ENCODE data around the gene CRHR1.
"Not testable (repeated sequence)": the region's sequence is repeated elsewhere in the genome, so short reads cannot be mapped to it uniquely, and the experiment has no call there.

The CRHR1 gene

DNA sequence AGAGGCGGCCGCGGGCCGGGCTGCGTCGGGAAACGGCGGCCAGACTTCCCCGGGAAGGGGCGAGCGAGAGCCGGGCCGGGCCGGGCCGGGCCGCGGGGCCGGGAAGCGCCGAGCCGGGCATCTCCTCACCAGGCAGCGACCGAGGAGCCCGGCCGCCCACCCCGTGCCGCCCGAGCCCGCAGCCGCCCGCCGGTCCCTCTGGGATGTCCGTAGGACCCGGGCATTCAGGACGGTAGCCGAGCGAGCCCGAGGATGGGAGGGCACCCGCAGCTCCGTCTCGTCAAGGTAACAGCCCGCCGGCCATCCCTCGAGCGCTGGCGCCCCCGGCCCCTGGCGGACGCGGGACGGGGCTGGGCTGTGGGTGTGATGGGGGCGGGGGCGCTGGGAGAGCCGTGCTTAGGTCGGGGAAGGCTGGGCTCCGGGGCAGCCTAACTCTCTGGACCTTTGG, at the start of gene CRHR1:
TSS of gene CRHR1 (plus strand) at position 28 of the 448 bp plus-strand sequence. CDS start at position 253, 225 bp downstream.
- DNase-seq (ENCODE audit: low spot score), result no peak

DNA sequence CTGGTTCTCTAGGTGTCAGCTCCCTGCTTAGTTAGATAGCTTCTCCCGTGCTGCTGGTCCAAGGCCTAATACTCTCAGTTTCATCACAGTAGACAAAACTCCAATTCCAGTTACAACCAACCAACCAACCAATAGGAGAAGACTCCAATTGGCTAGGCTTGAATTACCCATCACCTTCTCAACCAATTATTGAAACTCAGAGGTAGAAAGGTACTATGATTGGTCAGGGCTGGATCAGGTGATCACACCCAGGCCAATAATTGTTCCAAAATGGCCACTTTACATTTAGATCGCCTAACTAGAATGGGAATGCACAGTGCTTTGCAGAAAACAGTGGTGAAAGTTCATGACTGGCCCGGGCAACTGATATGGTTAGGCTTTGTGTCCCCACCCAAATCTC, 49.5 kb upstream of the CRHR1 start:
- no peak for DNase-seq (ENCODE audit: low spot score)

DNA sequence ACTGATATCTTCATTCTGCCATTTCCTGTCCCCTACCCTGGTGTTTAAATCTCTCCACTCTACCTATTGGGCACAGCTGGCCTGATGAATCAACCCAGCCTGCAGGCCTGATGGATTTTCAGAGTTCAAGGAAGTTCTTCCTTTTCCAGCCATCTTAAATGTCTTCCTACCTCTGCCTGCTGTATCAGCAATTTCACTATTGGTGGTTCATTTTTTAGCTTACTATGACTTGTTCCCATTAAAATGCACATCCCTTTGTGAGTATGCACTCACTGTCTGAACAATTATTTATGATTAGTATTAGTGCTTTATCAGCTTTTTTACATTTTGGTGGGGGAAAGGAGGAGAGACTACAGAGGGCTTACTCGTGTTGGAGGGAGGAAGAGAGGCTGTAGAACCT, 48.6 kb upstream of the CRHR1 start:
- no peak for DNase-seq (ENCODE audit: low spot score)

DNA sequence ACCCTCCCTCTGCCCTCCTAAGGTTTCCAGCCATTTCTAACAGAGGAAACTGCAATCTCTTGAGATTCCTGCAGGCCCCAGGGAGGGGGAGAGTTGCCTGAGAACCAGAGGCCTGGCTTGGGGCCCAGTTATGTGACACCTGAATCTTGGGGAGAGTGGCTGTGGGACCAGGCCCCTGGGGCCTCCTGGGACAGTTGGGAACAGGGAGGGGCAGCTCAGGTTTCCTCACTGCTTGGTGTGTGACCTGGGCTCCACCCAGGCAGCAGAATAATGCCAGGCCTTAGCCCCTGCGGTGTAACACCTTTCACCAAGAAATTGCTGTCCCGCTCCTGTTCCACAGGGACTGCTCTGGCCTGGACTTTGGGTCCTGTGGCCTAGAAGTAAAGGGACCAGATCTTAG, 44.3 kb upstream of the CRHR1 start:
- no peak for DNase-seq (ENCODE audit: low spot score)

DNA sequence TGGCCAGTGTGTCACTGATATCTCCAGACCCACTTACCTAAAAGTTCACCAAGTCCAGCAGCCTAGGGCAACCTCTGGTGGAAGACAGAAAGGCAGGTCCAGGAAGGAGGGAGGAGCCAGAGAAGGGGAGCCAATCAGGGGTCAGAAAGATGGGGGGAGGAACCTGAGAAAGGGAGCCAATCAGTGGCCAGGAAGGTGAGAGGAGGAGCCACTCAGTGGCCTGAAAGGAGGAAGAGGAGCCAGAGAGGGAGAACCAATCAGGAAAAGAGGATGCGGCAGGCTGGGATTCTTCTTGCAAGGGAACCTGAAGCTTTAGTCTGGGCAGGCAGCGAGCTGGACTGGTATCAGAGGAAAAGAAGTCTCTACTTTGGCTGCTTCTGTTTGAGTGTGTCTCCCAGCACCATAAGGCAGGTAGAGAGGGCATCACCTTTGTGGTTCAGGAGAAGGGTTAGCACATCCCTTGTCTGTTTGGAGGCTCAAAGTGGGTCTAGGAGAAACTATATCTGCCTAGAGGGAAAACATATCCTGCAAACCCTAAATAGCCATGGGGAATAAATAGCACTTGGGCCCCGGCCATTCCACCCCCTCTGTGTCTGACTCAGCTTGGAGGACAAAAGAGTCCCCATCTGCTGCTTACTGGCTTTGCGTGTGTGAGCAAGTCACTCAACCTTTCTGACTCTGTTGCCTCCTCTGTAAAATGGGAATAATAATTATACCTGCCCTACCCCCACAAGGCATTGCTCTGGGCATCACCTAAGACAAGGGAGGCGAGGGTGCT, 43.4 kb upstream of the CRHR1 start:
- DNase-seq (ENCODE audit: low spot score), result no peak

DNA sequence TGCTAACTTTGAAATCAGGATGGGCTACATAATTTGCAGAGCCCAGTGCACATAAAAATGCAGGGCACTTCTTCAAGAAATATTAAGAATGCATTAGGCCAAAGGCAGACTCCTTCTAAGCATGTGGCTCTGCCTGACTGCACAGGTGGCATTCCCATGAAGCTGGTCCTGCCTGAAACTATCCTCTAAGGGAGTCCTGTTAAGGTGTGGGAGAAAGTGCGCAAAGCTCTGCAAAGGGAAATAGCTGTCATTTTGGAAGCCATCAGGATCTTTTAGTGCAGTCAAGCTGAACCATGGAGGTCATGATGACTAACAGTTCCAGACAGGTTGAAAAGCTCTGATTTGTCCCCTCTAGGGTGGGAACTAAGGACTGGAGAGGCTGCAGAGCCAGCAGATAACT, 41.9 kb upstream of the CRHR1 start:
- DNase-seq (ENCODE audit: low spot score), result no peak

DNA sequence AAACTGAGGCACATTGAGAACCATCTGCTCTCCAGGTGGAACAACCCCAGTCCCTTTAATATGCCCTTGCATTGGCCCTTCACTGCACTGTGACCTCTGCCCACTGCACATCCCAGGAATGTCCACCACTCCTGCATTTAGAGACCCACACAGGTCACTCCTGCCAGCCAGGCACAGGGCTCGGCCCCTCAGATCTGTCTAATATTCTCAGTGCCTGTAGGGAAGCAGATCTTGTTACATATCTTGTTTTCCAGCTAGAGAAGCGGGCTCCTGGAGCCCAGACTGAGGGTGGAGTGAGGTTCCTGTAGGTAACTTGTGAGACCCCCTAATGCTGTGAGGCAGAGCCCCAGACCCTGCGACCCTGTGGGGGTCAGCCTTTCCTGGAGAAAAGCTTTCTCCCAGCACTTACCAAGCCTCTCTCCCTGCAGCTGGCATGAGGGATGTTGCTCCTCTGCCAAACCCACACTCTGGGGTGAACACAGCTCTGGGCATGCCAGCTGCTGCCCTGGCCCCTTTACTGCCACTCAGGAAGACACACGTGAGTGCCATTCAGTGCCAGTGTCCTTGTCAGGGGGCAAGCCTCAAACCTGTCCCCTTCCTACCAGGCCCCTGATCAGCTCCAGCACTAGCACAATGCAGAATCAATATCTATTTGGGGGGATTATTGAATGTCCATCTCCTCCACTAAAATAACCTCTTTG, 40.3 kb upstream of the CRHR1 start:
- no peak for DNase-seq (ENCODE audit: low spot score)

DNA sequence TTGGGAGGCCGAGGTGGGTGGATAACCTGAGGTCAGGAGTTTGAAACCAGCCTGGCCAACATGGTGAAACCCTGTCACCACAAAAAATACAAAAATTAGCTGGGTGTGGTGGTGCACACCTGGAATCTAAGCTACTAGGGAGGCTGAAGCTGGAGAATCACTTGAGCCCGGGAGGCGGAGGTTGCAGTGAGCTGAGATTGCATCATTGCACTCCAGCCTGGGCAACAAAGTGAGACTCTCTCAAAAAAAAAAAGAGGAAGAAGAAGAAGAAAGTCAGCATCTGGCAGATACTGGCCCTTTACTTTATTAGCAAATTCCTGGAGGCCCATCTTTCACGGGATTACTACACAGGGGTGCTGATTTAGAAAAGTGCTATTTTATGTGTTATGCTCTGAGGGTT, 39.3 kb upstream of the CRHR1 start:
- DNase-seq (ENCODE audit: low spot score), result not testable (repeated sequence)

DNA sequence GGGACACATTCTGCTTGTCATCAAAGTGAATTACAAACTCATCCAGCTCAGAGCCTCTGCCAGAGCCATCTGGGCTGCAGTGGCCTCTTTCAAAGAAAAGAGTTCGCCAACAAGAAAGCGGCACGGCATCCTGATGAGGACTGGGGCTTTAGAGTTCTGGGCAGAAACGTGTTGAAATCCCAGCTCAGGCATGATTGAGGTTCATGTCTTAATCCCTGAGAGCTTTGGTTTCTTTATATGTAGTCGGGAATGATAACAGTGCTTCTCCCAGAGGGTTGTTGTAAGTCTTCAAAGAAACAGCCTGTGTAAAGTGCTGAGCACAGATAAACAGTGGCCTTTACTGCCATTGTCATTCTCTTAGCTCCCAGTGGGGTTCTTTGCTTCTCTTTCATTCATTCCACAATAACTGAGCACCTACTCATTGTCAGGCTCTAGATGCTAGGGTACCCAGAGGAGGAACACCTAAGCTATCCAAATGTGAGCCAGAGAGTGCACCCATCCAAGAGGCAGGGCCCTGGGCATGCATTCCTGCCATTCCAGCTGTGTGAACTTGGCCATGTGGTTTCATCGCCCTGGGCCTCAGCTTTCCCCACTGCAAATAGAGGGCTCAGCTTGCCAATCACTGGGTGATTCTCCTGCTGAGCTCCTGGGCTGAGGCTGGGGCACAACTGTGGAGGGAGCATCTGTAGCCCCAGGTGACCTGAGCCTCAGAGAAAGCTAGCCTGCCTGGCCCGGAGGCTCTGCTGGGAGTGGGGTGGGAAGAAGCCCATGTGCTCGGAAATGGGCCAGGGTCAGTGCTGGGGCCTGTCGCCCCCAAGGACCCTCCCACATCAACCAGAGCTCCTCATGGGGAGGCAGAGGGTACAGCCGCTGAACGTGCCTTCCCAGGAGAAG, 38.3 kb upstream of the CRHR1 start:
- no peak for DNase-seq (ENCODE audit: low spot score)

DNA sequence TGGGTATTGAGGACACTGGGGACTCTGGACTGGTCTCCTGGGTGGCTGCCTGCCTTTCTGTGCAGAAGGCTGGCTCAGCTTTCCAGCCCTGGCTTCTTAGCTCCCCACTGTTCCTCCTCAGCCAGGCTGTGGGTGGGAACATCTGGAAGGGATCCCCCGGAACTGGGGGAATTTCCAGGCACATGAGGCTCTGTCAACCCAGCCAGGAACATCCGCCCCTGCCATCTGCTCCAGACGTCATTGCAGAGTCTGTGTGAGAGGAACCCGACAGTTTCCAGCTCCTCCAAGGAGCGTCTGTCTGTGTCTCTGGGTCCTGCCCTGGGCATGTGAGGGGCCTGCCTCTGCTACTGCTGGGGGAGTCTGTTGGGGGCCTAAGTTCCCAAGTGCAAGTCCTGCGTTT, 36.2 kb upstream of the CRHR1 start:
- DNase-seq (ENCODE audit: low spot score), result no peak

DNA sequence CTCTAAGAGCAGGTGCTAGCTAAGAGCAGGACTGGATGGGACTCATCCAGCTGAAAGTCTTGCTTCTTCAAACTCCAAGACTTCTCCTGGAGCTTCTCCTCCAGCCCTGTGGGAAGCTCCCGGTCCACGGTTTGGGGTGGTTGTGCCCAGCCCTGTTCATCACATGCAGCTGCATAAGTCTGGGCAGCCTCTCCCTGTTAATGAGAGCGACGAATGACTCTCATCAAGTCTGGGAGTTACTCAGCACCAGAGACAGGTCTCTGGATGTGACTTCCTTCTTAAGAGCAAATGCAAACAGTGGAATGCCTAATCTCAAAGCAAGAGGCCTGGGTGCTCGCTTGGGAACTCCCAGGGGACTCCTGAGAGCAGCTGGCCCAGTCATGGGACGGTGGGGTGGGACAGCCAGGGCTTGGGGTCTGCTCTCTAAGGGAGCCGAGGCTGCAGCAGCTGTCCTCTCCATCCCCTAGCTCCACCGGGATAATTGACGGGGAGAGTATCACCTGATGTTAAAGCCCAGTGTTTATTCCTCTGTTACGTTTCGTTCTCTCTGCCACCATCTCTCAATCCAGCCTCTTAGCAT, 35.3 kb upstream of the CRHR1 start:
- no peak for DNase-seq (ENCODE audit: low spot score)

DNA sequence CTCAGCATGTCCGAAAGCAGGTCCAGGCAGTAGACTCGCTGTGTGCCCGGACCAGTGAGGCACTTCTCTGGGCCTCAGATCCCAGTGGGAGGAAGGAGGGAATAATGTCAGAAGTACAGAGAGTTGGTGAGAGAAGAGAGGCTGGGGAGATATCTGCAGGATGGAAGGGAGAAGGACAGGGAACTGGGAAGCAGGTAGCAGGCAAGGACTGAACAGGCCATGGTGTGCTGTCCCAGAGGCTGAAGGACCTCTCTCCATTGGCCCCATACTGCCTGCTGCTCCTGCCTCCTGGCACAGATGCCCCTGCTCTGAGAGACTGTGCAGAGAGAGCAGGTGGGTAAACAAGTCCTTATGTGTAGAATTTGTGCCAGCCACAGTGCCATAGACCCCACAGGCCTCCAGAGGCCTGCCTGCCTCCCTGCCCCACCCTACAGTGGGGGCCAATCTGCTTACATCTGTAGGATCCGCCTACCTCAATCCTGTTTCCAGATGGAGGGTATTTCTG, 34.2 kb upstream of the CRHR1 start:
- no peak for DNase-seq (ENCODE audit: low spot score)

DNA sequence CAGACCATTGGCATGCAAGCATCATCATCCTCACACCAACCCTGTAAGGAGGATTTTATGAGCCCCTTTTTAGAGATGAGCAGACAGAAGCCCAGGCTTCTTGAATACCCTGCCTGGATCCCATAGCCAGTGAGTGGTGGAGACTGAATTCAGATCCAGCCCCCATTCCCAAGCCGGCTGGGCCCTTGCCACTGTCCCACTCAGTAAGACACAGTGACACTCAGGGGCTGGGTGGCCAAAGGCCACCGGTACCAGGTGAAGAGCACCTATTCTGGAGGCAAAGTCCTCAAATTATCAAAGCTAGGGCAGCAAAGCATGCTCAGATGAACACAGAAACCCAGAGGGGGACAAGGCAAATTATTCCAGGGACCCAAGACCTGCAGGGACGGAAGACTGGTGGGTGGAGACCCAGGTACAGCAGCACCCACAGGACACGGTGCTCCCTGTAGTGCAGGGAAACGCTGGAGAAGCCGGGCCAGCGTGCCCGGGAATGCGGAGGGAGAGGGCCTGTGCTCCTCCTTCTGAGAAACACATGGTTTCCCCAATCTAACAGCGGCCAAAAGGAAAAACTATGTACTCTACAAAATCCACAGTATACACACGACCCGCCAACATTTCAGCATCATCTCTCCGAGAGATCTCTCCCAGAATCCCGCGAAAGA, 33.2 kb upstream of the CRHR1 start:
- DNase-seq (ENCODE audit: low spot score), result no peak

DNA sequence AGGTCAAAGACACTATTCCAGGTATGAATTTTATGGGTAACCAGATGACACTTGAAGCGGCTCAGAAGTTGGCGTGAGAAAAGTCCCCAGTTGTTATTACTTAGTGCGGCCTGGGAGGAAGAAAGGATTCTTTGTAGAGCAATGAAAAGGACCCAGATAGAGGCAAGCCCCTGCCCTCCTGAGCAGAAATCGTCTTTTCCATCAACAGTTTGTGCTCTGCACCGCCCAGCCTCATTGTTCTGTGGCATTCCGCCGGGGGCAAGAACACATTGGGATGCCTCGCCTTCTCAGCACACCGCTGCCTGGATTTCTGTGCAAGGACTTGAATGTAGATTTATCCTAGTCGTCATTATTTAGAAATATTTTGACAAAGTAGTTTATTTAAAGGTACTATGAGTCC, 32.7 kb upstream of the CRHR1 start:
- DNase-seq (ENCODE audit: low spot score), result no peak

DNA sequence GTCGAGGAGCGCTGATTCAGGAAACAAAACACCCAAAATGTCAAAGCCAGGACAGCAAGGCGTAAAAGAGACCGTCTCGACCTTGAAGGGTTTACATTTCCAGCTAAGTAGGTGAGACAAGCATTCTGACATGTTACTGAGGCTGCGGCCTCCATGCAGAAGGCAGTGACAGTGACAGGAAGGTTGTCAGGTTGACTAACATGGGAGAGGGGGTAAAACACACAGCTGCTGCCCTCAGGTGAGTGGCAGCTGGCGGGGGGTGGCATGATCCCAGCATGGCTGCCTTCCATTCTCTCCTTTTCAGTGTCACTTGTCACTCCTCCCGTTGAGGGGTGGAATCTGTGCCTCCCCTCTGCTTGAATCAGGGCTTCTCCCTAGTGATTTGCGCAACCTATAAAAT, 31.9 kb upstream of the CRHR1 start:
- no peak for DNase-seq (ENCODE audit: low spot score)

DNA sequence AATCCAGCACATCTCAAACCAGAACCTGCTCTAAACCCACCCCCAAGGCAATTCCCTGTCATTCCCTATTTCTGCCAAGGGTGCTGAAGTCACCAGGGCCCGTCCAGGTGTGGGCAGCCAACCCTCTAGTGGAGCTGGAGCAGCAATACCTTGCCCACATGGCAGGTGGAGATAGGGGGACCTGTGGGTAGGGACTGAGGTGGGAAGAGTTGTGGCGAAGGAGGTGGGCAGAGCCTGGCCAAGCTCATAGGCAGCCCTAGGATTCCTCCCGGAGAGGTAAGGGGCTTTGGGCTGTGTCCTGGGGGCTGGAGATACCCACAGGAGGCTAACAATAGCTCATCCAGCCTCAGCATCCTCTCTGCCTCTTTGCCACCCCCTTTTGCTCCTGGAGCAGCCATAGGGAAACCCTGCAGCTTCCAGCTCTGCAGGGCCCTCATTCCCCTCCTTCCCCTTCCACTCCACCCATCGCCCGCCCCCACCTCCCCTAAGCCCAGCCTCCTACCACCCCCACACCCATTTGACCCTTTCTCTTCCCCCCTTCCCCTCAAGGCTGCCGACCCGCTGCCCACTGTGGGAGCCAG, 30.4 kb upstream of the CRHR1 start:
- no peak for DNase-seq (ENCODE audit: low spot score)

DNA sequence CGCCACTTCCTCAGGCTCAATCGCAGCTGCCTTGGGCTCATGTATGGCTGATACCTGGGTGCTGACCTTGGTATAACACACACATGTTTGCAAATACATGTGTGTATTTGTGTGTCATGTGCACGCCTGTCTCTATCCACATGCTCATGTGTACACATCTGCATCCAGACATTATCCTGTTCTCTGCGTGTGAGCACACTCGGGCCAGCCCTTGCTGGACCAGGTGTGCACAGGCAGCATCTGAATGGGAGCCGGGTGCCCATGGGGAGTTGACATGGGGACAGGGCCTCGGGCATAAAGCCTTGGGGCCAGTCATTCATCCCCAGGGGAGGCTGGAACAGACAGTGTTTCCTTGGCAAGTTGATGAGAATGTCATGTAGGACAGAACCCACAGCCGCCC, 29.1 kb upstream of the CRHR1 start:
- no peak for DNase-seq (ENCODE audit: low spot score)

DNA sequence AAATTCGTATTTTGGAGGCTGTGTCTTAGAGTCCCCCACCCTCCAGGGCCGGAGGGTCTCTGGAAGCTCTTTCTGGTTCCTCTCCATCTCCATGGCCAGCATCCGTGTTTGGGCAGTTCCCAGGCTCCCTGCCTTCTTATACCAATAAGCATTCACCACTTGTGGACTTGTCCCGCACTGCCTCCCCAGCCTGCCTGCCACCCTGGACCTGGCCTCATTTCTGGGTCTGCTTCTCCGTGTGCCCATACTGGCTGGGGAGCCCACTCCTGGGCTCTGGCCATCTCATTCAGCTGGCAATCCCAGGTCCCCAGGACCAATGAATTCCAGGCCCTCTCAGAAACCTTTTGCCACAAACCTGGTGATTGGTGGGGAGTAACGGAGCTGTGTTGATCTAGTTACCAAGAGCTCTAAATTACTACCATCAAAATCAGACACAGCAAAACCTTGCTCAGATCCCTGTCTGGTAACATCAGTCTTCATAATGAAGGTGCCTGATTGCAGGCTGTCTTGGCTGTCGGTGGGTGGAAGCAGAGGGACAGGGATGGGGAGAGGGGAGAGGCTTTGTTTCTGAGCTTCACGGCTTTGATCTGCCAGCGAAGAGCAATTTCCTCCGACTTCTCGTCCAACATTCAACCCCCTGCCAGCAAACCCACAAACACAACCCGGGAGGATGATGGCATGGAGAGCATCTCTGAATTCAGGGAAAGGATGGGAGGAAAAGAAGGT, 27.7 kb upstream of the CRHR1 start:
- no peak for DNase-seq (ENCODE audit: low spot score)

DNA sequence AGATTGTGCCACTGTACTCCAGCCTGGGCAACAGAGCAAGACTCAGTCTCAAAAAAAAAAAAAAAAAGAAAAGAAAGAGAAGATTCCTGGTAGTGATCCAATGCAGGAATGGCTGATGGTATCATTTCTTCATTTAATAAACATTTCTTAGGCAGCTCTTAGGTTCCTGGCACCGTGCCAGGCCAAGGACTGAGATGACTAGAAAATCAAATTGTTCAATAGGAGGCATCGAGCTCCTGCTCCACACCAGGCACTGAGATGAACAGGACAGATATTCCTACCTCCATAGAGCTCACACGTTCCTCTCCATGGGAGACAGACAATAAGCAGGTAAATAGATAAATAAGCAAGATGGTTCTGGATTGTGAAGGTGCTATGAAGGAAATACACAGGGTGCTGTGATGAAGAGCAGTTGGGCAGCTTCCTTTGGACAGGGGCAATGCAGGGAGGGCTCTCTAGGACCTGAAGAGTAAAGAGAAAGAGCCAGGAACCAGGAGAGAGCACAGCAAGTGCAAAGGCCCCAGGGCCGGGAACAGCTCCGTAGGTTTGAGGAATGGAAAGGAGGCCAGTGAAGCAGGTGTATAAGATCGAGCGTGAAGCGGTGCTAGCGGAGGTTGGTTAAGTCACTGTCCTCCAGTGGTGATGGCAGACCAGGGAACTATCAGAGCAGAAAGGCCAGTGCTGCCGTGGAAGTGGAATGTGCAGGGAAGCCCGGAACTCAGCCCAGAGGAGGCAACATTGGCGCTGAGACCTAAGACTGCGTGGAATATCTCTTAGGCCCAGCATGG, 26.5 kb upstream of the CRHR1 start:
- DNase-seq (ENCODE audit: low spot score), result no peak

DNA sequence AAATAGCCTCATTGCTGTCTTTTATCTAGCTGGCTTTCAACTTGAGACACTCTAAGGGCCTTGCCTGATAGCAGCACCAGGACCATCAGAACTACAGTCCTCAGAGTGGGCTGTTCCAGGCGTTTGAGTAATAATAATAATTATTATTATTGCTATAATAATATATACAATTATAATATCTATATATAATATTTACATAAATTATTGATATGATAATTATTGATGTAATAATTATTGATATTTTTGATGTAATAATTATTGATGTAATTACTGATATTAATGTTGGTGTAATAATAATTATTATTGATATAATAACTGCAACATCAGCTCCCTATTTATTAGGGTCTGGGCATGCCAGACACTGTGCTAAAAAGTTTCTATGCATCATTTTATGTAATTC, 25.6 kb upstream of the CRHR1 start:
- no peak for DNase-seq (ENCODE audit: low spot score)

Measured in LoVo (cell line).